GM23338 (cell line): Measurements from ENCODE around the gene IGFBPL1. TPM values are rescaled to one million over a fixed set of nuclear protein-coding genes. Genes with fewer than 3 reads are reported as not detected.

ENCODE experiments used
- ATAC-seq: fragments of 200-7000 bp; cut with Tn5 transposase; 3 replicates; pipeline ENCODE4 v1.9.1; 2020
- DNase-seq: peaks from one replicate; pipeline ENCODE4 v3.0.0-alpha.2; 2015; ENCODE audit warnings: low spot score
- H2AFZ ChIP-seq: fragments of 200-600 bp; sonication (generic); 2 replicates; pipeline ENCODE4 v1.8.0; 2016; ENCODE audit warnings: antibody characterized with exemption, mild to moderate bottlenecking, moderate library complexity
- H3F3A ChIP-seq: fragments of 200-600 bp; sonication (generic); replicated peaks from 2 replicates; pipeline ENCODE4 v1.8.0; 2017; ENCODE audit warnings: antibody characterized with exemption, mixed run types, low read depth
- H3K27ac ChIP-seq: fragments of 200-600 bp; sonication (generic); 2 replicates; pipeline ENCODE4 v1.6.1; 2016; ENCODE audit warnings: low read depth
- H3K27me3 ChIP-seq: fragments of 200-600 bp; sonication (generic); 2 replicates; pipeline ENCODE4 v1.8.0; 2016; ENCODE audit warnings: mild to moderate bottlenecking, mixed run types, moderate library complexity; ENCODE audit not compliant: insufficient read depth
- H3K36me3 ChIP-seq: fragments of 200-600 bp; sonication (generic); 2 replicates; pipeline ENCODE4 v1.8.0; 2016; ENCODE audit warnings: mild to moderate bottlenecking; ENCODE audit not compliant: insufficient read depth
- H3K4me1 ChIP-seq: fragments of 200-600 bp; sonication (generic); 2 replicates; pipeline ENCODE4 v1.8.0; 2016; ENCODE audit warnings: mild to moderate bottlenecking, moderate library complexity; ENCODE audit not compliant: insufficient read depth
- H3K4me2 ChIP-seq: fragments of 200-600 bp; sonication (generic); 2 replicates; pipeline ENCODE4 v1.7.1; 2017; ENCODE audit warnings: mixed run types
- H3K4me3 ChIP-seq: fragments of 200-600 bp; sonication (generic); 2 replicates; pipeline ENCODE4 v1.6.1; 2016; ENCODE audit warnings: mixed run types
- H3K79me2 ChIP-seq: fragments of 200-600 bp; sonication (generic); replicated peaks from 2 replicates; pipeline ENCODE4 v1.8.0; 2017; ENCODE audit warnings: mild to moderate bottlenecking; ENCODE audit not compliant: insufficient read depth
- H3K9me2 ChIP-seq: fragments of 200-600 bp; sonication (generic); 2 replicates; pipeline ENCODE4 v1.8.0; 2017; ENCODE audit not compliant: insufficient read depth
- H4K20me1 ChIP-seq: fragments of 200-600 bp; sonication (generic); replicated peaks from 2 replicates; pipeline ENCODE4 v1.8.0; 2017; ENCODE audit warnings: mild to moderate bottlenecking; ENCODE audit not compliant: insufficient read depth
- H3K27ac Mint-ChIP-seq: 2 replicates; pipeline ENCODE4 v1.8.0; 2020; ENCODE audit warnings: inconsistent platforms, mild to moderate bottlenecking, moderate library complexity, mixed read lengths
- H3K27me3 Mint-ChIP-seq: 3 replicates; pipeline ENCODE4 v1.8.0; 2022; ENCODE audit warnings: low read depth, mild to moderate bottlenecking, moderate library complexity, mixed read lengths, inconsistent platforms; ENCODE audit not compliant: insufficient read depth, poor library complexity
- H3K36me3 Mint-ChIP-seq: 3 replicates; pipeline ENCODE4 v1.8.0; 2021; ENCODE audit warnings: low read depth, mild to moderate bottlenecking, inconsistent platforms, moderate library complexity, mixed read lengths
- H3K4me1 Mint-ChIP-seq: 3 replicates; pipeline ENCODE4 v1.8.0; 2020; ENCODE audit warnings: mild to moderate bottlenecking, inconsistent platforms, mixed read lengths
- H3K4me3 Mint-ChIP-seq: 3 replicates; pipeline ENCODE4 v1.8.0; 2021; ENCODE audit warnings: moderate library complexity, mild to moderate bottlenecking, inconsistent platforms, mixed read lengths
- H3K9me3 Mint-ChIP-seq: 3 replicates; pipeline ENCODE4 v1.8.0; 2020; ENCODE audit warnings: moderate library complexity, mild to moderate bottlenecking, inconsistent platforms, mixed read lengths
- CREB1 ChIP-seq: fragments of 250-450 bp; sonication (Bioruptor Pico); IDR thresholded peaks from 2 replicates; pipeline ENCODE4 v1.5.0; 2020; ENCODE audit warnings: low read depth, mild to moderate bottlenecking, moderate library complexity
- EZH2 ChIP-seq: fragments of 200-600 bp; sonication (generic); IDR thresholded peaks from one replicate; pipeline ENCODE4 v1.8.0; 2017; ENCODE audit warnings: antibody characterized with exemption, mild to moderate bottlenecking, low read depth; ENCODE audit not compliant: unreplicated experiment
- EZH2phosphoT487 ChIP-seq: fragments of 200-600 bp; sonication (generic); IDR thresholded peaks from one replicate; pipeline ENCODE4 v1.8.1; 2018; ENCODE audit warnings: antibody characterized with exemption; ENCODE audit not compliant: unreplicated experiment
- NANOG ChIP-seq: IDR thresholded peaks from 2 replicates; pipeline ENCODE4 v1.6.1; 2016; ENCODE audit warnings: antibody characterized with exemption, borderline replicate concordance
- POLR2AphosphoS5 ChIP-seq: IDR thresholded peaks from 2 replicates; pipeline ENCODE4 v1.6.1; 2016; ENCODE audit warnings: antibody characterized with exemption, low read depth
- STAT1 ChIP-seq: IDR thresholded peaks from one replicate; pipeline ENCODE4 v1.6.1; 2016; ENCODE audit warnings: antibody characterized with exemption; ENCODE audit not compliant: unreplicated experiment
- ZNF114 ChIP-seq: fragments of 250-450 bp; sonication (Bioruptor Pico); IDR thresholded peaks from 2 replicates; pipeline ENCODE4 v1.5.0; 2020; ENCODE audit warnings: mild to moderate bottlenecking, moderate library complexity
- ZNF462 ChIP-seq: fragments of 250-450 bp; sonication (Bioruptor Pico); IDR thresholded peaks from 2 replicates; pipeline ENCODE4 v1.5.0; 2020; ENCODE audit warnings: mild to moderate bottlenecking, moderate library complexity
- polyA plus RNA-seq: library from polyadenylated mRNA; unstranded; fragments of >200 nt; fragmentation: Nextera tagmentation; extraction: Ambion mirVana; gene quantifications from 2 replicates; pipeline ENCODE4 v1.2.1, GENCODE V29; 2016
- total RNA-seq: library from RNA; depleted of rRNA; stranded (reverse); fragments of >200 nt; shearing (Covaris generic); gene quantifications from 2 replicates; pipeline ENCODE4 v1.2.3, GENCODE V29; 2014
- TF ChIP-seq, protein P1 (sequence below): IDR thresholded peaks from 2 replicates; pipeline ENCODE4 v1.6.1; 2016; ENCODE audit warnings: antibody characterized with exemption
- TF ChIP-seq, protein P2 (sequence below): IDR thresholded peaks from one replicate; pipeline ENCODE4 v1.6.1; 2018; ENCODE audit warnings: antibody characterized with exemption; ENCODE audit not compliant: unreplicated experiment

The IGFBPL1 gene
- total and polyA plus RNA-seq, 2 experiments from 2014 or later: 9.4 to 75.6 TPM

GRCh38 chr9:38375572-38375963 is 48.7 kb downstream of the IGFBPL1 start (continued):
- TF ChIP-seq ZNF462 (CRISPR knock-in tag) (no peak), CREB1 (no peak), ZNF114 (CRISPR knock-in tag) (no peak), POLR2AphosphoS5 (no peak)

DNA sequence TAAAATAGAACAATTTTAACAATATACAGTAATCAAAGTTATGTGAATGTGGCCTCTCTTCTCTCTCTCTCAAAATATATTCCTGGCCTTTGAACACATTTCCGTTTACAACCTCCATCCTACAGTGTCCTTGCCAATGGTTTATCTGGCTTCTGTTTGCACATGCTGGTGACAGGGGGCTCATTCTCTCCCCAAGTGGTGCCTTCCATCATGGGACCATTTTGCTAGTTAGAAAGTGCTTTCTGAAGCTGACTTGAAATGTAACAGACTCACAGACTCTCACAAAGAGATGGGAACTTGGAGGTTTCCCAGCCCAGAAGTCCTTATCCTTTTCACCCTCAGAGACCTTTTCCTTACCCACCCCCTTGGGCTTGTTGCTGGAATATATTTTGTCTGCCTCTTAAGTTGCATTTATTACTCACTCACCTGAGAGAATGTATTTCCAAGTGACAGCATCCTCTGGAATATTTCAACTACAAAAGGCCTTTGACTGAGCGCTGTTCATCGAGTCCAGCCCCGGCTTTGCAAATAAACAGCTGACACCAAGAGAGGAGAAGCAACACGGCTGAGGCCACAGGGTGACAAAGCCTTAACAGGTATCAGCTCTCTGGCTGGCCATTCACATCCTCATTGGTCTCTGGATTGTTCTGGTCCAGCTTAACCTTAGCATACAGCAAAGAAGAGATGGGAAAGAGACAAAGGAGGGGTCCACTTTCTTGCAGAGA is 49.2 kb downstream of the IGFBPL1 start:
- Histone ChIP-seq H3K9me2 (no peaks in the 10 kb centered on the region), H3K79me2 (no peaks in the 10 kb centered on the region), H3K4me1 (no peaks in the 10 kb centered on the region), H3F3A (no peaks in the 10 kb centered on the region), H3K36me3 (no peaks in the 10 kb centered on the region), H3K27ac (no peak overlapping the region), H4K20me1 (no peaks in the 10 kb centered on the region), H2AFZ (no peak overlapping the region), H3K27me3 (no peaks in the 10 kb centered on the region), H3K4me2 (no peak overlapping the region), H3K4me3 (no peak overlapping the region)
- no peak for DNase-seq
- Mint-ChIP-seq H3K27me3 (peaks cover 20% of the 10 kb centered on the region), H3K36me3 (no peaks in the 10 kb centered on the region), H3K9me3 (peaks cover 7% of the 10 kb centered on the region; the same call in 2 of the 3 replicates), H3K4me1 (peaks cover 1% of the 10 kb centered on the region; the same call in 2 of the 3 replicates), H3K27ac (no peak overlapping the region), H3K4me3 (no peak overlapping the region)
- no peak for ATAC-seq
- TF ChIP-seq POLR2AphosphoS5: no peak
- TF ChIP-seq NANOG: no peak
- TF ChIP-seq CREB1: no peak
- TF ChIP-seq EZH2phosphoT487: no peak
- no peak for TF ChIP-seq STAT1
- TF ChIP-seq, protein P1, sequence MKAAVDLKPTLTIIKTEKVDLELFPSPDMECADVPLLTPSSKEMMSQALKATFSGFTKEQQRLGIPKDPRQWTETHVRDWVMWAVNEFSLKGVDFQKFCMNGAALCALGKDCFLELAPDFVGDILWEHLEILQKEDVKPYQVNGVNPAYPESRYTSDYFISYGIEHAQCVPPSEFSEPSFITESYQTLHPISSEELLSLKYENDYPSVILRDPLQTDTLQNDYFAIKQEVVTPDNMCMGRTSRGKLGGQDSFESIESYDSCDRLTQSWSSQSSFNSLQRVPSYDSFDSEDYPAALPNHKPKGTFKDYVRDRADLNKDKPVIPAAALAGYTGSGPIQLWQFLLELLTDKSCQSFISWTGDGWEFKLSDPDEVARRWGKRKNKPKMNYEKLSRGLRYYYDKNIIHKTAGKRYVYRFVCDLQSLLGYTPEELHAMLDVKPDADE: no peak
- no peak for TF ChIP-seq EZH2
- TF ChIP-seq ZNF114 (CRISPR knock-in tag): no peak
- TF ChIP-seq, protein P2, sequence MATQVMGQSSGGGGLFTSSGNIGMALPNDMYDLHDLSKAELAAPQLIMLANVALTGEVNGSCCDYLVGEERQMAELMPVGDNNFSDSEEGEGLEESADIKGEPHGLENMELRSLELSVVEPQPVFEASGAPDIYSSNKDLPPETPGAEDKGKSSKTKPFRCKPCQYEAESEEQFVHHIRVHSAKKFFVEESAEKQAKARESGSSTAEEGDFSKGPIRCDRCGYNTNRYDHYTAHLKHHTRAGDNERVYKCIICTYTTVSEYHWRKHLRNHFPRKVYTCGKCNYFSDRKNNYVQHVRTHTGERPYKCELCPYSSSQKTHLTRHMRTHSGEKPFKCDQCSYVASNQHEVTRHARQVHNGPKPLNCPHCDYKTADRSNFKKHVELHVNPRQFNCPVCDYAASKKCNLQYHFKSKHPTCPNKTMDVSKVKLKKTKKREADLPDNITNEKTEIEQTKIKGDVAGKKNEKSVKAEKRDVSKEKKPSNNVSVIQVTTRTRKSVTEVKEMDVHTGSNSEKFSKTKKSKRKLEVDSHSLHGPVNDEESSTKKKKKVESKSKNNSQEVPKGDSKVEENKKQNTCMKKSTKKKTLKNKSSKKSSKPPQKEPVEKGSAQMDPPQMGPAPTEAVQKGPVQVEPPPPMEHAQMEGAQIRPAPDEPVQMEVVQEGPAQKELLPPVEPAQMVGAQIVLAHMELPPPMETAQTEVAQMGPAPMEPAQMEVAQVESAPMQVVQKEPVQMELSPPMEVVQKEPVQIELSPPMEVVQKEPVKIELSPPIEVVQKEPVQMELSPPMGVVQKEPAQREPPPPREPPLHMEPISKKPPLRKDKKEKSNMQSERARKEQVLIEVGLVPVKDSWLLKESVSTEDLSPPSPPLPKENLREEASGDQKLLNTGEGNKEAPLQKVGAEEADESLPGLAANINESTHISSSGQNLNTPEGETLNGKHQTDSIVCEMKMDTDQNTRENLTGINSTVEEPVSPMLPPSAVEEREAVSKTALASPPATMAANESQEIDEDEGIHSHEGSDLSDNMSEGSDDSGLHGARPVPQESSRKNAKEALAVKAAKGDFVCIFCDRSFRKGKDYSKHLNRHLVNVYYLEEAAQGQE: no peak
